Measurements from ENCODE around the gene ZNF275.
"Not testable (repeated sequence)": the region's sequence is repeated elsewhere in the genome, so short reads cannot be mapped to it uniquely, and the experiment has no call there.

ZNF275 gene, protein sequence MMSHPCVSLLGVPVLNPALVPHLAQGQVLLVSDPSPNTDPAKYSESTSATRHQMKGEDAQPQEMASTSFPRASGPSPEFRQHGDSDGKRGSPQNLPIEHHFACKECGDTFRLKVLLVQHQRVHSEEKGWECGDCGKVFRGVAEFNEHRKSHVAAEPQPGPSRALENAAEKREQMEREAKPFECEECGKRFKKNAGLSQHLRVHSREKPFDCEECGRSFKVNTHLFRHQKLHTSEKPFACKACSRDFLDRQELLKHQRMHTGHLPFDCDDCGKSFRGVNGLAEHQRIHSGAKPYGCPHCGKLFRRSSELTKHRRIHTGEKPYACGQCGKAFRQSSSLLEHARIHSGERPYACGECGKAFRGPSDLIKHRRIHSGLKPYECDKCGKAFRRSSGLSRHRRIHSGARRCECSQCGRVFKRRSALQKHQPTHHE

DNA sequence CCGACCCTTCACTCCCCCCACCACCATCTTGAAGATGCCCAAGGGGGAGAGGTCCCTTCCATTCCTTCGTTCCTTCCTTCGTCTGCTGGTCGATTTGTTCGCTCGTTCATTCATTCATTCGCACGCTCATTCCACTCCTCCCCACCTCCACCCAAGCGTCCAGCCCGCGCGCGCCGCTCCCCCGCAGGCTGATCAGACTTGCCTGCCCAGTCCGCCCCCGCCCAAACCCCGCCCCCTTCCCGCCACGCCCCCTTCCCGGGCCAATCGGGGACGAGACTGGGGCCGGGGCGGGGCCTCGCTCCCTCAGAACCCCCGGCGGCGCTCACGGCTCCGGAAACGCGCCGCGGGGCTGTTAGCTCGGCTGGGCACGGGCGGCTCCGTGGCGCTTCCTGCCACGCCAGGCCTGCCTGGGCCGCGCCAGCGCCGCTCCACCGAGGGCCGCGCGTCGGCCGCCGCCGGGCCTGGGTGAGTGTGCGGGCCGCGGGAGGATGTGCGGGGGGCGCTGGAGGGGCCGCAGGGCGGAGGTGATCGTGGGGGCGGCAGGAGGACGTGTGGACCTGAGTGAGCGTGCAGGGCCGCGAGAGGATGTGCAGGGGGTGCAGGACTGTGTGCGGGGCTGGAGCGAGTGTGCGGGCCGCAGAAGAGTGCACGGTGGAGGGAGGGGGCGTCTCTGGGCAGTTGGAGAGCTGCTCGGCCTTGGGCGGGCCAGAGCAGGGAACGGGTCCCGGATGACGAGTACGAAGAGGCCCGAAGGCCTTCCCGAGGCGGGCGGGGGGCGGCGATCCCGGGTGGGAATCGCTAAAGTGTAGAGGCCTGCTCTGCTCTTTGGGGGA lies at the start of gene ZNF275:
Gene ZNF275, plus strand, starts transcription at position 333 of the 833 bp plus-strand sequence. CDS start 2,527 bp downstream, outside the sequence.
- peak; percentile 67 for DNase-seq (ENCODE audit: low read depth)

DNA sequence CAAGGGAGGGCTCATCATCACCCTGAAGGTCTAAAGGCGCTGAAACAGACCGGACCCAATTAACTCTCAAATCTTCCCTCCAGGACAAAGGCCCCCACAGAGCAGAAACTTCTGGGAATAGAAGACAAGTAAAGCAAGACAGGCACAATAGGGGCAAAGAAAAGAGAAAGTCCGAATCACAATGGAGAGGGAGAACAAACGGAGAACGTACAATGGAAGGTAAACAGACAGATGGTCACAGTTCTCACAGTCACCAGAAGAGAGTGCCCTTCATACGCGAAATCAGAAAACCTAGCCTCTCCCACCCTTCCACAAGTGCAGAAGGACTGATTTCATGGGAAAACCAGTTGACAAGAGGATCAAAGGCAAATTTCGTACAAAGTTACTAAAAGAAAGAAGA lies 48.3 kb upstream of the ZNF275 start:
- DNase-seq (ENCODE audit: low read depth): not testable (repeated sequence)

DNA sequence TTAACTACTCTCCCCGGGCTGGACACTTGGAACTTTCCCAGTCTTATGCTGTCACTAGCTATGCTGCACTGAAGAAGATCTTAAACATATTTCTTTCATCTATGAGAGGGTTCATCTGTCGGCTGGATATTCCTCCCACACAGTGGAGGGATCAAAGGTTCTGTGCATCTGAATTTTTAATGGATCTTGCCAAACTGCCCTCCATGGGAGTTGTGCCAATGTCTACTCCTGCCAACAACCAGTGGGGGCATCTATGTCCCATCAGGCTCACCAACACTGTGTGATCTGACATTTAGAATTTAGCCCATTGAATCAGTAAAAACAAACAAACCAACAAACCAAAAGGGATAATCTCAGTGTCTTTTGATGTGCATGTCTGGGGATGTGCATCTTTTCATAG lies 45.1 kb upstream of the ZNF275 start:
- not testable (repeated sequence) for DNase-seq (ENCODE audit: low read depth)

DNA sequence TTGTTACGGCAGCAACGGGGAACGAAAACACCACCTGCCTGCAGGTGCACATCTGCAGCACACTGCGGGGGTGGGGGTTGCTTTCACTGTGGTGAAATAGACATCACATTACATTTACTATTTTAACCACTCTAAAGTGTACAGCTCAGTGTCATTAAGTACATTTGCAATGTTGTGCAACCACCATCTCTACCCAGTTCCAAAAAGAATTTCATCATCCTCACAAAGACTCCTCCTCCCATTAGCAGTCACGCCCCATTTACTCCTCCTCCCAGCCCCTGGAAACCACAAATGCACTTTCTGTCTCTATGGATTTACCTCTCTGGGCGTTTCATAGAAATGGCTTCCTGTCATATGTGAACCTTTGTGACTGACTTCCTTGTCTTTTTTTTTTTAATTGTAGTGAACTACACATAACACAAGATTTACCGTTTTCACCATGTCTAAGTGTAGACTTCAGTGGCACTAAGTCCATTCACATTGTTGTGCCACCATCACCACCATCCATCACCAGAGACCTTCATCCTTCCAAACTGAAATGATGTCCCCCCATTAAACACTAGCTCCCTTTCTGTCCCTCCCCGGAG lies 40.4 kb upstream of the ZNF275 start:
- DNase-seq (ENCODE audit: low read depth): not testable (repeated sequence)

- no peak for DNase-seq (ENCODE audit: low read depth)
These were observed 36.6 kb upstream of the ZNF275 start for GRCh38 chrX:153297376-153297775.

DNA sequence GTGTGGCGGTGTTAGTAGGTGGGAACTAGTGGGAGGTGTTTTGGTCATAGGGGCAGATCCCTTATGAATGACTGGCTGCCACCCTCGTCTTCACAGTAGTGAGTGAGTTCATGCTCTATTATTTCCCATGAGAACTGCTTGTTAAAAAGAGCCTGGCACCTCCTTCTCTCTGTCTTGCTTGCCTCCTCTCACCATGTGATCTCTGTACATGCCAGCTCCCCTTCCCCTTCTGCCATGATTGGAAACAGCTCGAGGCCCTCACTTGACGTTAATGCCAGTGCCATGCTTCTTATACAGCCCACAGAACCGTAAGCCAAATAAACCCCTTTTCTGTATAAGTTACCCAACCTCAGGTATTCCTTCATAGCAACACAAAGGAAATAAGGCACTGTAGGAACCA lies 34.1 kb upstream of the ZNF275 start:
- DNase-seq (ENCODE audit: low read depth): no peak

GRCh38 chrX:153301746-153302145 lies 32.2 kb upstream of the ZNF275 start:
- no peak for DNase-seq (ENCODE audit: low read depth)

DNA sequence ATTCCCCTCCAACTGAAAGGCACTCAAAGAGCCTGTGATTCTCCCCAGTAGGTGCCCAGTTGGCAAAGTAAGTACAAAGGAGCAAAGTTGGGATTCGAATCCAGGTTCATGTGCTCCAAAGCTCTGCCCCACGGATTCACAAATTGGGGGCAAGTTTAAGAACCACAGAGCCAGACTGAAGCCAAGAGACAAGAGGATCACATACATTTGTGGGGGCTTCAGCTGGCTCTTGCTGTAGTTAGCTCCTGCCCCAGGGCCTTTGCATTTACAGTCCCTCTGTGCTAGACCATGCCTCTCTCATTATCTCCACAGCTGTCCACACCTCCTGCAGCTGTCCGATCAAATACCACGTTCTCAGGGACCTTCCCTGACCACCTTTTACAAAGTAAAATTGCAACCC lies 31.2 kb upstream of the ZNF275 start:
- no peak for DNase-seq (ENCODE audit: low read depth)

DNA sequence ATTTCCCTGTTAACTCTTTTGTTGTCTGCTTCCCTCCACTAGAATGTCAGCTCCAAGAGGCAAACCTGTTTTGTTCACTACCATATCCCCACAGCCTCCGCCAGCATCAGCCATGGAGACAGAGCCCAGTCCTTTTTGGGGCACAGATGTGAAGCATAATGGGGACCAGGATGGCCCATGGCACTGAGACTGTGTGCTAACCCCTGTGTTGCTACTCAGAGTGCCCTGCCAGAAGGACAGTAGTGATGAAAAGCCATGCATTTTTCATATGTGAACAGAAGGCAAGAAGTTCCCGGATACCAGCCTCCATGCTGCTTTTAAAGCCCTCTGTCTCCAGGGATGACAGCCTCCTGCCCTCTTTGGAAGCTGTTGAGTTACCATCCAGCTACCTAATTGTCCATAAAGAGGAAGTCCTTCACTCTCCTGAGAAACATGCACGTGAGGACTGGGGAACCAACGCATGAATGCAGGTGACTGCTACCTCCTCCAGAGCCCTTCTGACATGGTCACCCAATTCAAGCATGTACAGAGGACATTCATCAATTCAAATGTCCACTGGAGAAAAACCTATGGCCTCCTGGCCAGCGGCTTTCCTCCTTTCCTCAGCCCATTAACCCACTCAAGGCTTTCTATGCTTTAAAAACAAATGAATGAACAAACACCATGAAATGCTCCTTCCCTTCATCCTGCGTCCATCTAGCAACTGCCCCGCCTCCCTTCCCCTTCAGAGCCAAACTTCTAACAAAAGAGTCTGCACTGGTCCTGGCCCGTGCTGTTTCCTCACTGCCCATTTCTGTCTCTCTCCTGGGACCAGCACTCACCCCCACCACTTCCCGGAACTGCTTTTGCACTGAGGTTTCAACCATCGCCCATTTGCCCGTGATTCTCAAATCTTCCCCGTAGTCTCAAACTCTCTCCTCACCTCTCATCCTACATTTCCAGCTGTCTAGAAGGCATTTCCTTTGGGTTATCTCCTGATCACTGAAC lies 30.4 kb upstream of the ZNF275 start:
- no peak for DNase-seq (ENCODE audit: low read depth)

DNA sequence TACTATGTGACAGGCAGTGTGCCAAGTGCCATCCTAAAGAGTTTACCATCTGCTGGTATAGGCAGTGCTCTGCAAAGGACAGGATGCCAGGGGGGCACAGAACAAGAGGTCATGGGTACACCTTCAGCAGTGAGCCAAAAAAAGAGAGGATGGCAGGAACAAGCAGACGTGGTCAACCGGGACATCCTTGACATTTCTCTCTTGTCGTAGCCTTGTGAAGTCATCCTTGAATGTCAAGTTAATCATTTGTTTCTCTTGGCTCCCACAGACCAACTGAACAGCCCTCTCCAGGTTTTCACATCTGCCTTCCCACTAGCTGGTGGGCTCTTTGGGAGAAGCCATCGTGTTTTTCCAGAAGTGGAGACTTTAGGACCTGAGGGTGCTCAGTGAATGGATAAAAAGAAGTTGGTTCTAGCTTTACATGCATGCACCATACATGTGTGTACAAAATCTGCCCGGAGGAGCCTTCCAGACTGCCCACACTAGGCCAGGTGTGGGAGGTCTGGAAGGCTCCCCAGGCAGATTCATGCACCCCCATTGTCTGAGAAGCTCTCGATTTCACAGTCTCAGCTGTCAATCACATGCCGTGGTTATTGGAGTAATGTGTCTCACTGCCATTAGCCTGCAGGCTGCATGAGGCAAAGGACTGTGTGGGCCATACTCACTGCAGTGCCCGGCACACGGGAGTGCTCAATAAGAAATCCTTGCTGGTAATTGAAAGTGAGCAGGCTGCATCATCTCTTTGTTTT lies 28.8 kb upstream of the ZNF275 start:
- DNase-seq (ENCODE audit: low read depth): no peak

DNA sequence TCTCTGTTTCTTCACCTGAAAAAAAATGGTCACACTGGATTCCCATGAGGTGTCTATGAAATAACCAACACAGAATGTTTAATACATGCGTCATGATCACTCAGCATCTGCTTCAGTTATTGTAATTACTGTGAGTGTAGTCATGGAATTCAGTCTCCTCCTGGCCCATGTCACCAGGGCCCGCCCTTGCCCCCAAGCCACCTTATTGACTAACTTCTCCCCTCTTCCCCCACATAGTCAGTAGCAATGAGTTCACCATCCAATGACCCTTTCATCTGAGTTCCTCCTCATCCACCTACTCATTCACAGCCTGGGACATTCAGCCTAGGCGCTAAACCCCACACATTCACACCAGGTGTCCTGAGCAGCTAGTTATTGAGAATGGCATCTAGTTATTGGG lies 28.0 kb upstream of the ZNF275 start:
- DNase-seq (ENCODE audit: low read depth): no peak

GRCh38 chrX:153306527-153307115 lies 27.3 kb upstream of the ZNF275 start:
- no peak for DNase-seq (ENCODE audit: low read depth)

DNA sequence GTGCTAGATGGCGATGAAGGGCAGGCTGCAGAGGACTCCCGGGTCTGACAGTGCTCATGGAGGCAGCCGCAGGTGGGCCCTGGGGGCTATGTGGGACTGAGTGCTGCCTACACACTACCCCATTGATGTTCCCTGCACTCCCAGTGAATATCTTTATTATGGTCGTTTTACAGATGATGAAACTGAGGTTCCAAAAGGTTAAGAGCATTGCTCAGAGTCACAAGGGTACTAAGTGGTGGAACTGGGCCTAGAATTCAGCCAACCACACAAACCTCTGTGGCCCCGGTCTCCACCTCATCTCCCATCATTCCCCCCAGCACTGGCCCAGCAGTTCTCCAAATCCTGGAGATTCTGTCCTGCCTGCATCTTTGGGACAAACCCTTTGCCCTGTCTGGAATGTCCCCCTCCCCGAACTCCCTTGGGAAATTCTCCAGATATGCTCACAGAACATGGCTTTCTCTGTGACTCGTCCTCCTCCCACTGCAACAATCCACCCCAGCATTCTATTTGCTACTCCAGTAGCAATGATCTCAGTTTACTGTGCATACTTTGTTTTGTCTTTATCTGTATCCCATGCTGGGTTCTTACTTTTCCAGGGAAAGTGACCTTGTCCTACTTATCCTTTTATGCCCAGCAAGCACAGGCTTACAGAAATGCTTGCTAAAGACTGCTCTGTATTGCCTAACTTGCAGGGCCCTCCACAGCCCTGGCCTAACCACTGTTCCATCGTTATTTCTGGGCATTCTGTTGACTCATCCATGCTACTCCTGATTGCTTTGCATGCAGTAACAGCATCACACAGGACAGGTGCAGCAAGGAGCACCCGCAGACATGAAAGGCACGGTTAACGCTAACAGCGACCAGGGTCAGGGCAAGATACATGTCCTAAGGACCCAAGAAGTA lies 26.4 kb upstream of the ZNF275 start:
- no peak for DNase-seq (ENCODE audit: low read depth)

DNA sequence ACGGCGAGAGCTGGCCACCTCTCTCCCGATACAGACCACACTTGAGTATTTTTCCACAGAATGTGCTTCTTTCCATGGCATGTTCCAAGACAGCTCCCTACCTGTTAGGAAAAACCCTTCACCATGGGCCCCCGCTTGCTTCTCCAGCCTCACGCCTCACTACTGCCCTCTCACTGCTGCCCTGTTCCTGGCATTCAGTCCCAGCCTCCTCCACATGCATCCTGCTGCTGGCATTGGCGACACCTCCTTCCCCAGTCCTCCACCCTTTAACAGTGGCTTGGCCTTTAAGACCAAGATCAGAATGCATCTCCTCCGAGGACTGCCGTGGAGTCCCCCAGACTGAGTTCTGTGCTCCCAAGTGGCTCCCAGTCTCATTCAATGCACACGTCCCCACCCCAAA lies 23.1 kb upstream of the ZNF275 start:
- DNase-seq (ENCODE audit: low read depth): no peak

GRCh38 chrX:153312041-153312440 lies 21.9 kb upstream of the ZNF275 start:
- no peak for DNase-seq (ENCODE audit: low read depth)

- DNase-seq (ENCODE audit: low read depth): no peak
These were observed 21.1 kb upstream of the ZNF275 start for GRCh38 chrX:153312842-153313241.

DNA sequence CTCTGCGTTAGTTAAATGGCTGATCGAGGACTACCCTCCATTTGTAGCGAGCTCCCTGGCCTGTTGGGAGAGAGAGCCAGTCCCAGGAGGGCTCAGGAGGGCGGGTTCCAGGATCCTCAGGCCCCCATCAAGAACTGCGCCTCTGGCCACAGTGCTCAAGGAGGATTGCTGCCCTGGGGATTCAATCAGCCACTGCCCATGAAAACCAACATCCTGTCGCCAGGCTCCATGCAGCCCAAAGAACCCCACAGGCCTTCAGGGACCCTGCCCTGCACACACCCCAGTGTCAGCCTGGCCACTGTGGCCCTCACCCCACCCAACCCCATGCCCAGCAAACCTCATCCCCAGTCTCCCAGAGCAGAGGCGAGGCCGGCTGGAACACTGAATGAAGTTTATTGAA lies 16.6 kb upstream of the ZNF275 start:
- no peak for DNase-seq (ENCODE audit: low read depth)

GRCh38 chrX:153317996-153318722 lies 15.8 kb upstream of the ZNF275 start:
- no peak for DNase-seq (ENCODE audit: low read depth)

- DNase-seq (ENCODE audit: low read depth): no peak
These were observed 15.1 kb upstream of the ZNF275 start for GRCh38 chrX:153318811-153319210.

All from activated gamma-delta T cell treated with anti-CD3 and anti-CD28 coated beads, Interleukin-2, amount 50 U/mL, for 16 hours (primary cell).